H1 (cell line): ENCODE results near the gene SYNPO2L. TPM values are rescaled to one million over a fixed set of nuclear protein-coding genes. Genes with fewer than 3 reads are reported as not detected.
"Not testable (repeated sequence)": the region's sequence is repeated elsewhere in the genome, so short reads cannot be mapped to it uniquely, and the experiment has no call there.

Source experiments
- CTCF ChIA-PET: fragments of 300-600 bp; sonication (Branson Sonifier 250); formaldehyde crosslinking; loops from one replicate; lab custom pipeline; 2021; ENCODE audit not compliant: partially characterized antibody; lab: Charles Lee
- POLR2A ChIA-PET: fragments of 300-600 bp; sonication (Branson Sonifier 250); formaldehyde crosslinking; loops from one replicate; lab custom pipeline; 2021; ENCODE audit warnings: inconsistent platforms; ENCODE audit not compliant: partially characterized antibody; lab: Charles Lee
- DNase-seq, 2 experiments: peaks; one replicate each; pipeline versions ENCODE4 v3.0.0 to v3.0.0-alpha.2; 2010 to 2022; ENCODE audit warnings: low spot score in 2 of 2, low read depth in 1 of 2, mixed read lengths in 1 of 2
- FAIRE-seq: peaks from 2 replicates; lab custom pipeline; 2011; peaks lifted over from hg19 to GRCh38; lab: Jason Lieb, UNC
- H2AFZ ChIP-seq: 2 replicates; pipeline ENCODE4 v1.8.1; 2012; ENCODE audit warnings: low read length, inconsistent platforms
- H2AK5ac ChIP-seq: 2 replicates; pipeline ENCODE4 v1.6.1; 2013; ENCODE audit warnings: low read depth, low read length
- H2BK120ac ChIP-seq: replicated peaks from 2 replicates; pipeline ENCODE3; 2013; ENCODE audit warnings: low read depth, low read length, inconsistent platforms
- H2BK12ac ChIP-seq: 2 replicates; pipeline ENCODE4 v1.6.1; 2013; ENCODE audit warnings: low read depth, low read length
- H2BK15ac ChIP-seq: 2 replicates; pipeline ENCODE4 v1.6.1; 2013; ENCODE audit warnings: low read length
- H2BK20ac ChIP-seq: 2 replicates; pipeline ENCODE4 v1.6.1; 2013; ENCODE audit warnings: low read length
- H2BK5ac ChIP-seq: 2 replicates; pipeline ENCODE4 v1.6.1; 2013; ENCODE audit warnings: low read depth, low read length
- H3K14ac ChIP-seq: 2 replicates; pipeline ENCODE4 v1.6.1; 2013; ENCODE audit warnings: inconsistent platforms; ENCODE audit not compliant: insufficient read length
- H3K18ac ChIP-seq: 2 replicates; pipeline ENCODE4 v1.6.1; 2013; ENCODE audit warnings: low read length; ENCODE audit errors: extremely low read depth
- H3K23ac ChIP-seq: 2 replicates; pipeline ENCODE4 v1.6.1; 2013; ENCODE audit warnings: inconsistent platforms; ENCODE audit not compliant: insufficient read length
- H3K23me2 ChIP-seq: 2 replicates; pipeline ENCODE4 v1.6.1; 2013; ENCODE audit warnings: low read depth, low read length
- H3K27ac ChIP-seq: 2 replicates; pipeline ENCODE4 v1.6.1; 2011; ENCODE audit warnings: low read depth, low read length, inconsistent platforms
- H3K27me3 ChIP-seq, 4 experiments: replicated peaks in 1 of 4; 1 replicate in 1 of 4; 2 replicates in 3 of 4; pipeline versions ENCODE4 v1.6.1 to v1.8.1; 2011 to 2013; ENCODE audit warnings: low read length in 3 of 4, mild to moderate bottlenecking in 3 of 4, inconsistent platforms in 2 of 4, mixed read lengths in 2 of 4, moderate library complexity in 1 of 4; ENCODE audit not compliant: control insufficient read depth in 3 of 4, insufficient read depth in 3 of 4; ENCODE audit errors: extremely low read depth in 1 of 4
- H3K36me3 ChIP-seq, 4 experiments: 2 replicates each; pipeline versions ENCODE4 v1.6.1 to v1.8.1; 2011 to 2013; ENCODE audit warnings: mild to moderate bottlenecking in 4 of 4, low read length in 3 of 4, moderate library complexity in 2 of 4, control low read depth in 1 of 4, inconsistent platforms in 1 of 4; ENCODE audit not compliant: insufficient read depth in 4 of 4, control insufficient read depth in 2 of 4
- H3K4ac ChIP-seq: replicated peaks from 2 replicates; pipeline ENCODE3; 2013; ENCODE audit warnings: low read length, low read depth, mixed read lengths, inconsistent platforms; ENCODE audit not compliant: insufficient read length
- H3K4me1 ChIP-seq, 4 experiments: replicated peaks in 1 of 4; 1 replicate in 1 of 4; 2 replicates in 3 of 4; pipeline versions ENCODE4 v1.6.1 to v1.8.1; 2011 to 2013; ENCODE audit warnings: low read length in 3 of 4, inconsistent platforms in 2 of 4, mixed read lengths in 1 of 4; ENCODE audit not compliant: insufficient read depth in 4 of 4, control insufficient read depth in 3 of 4
- H3K4me2 ChIP-seq, 2 experiments: 2 replicates each; pipeline versions ENCODE4 v1.6.1 to v1.8.1; 2011 to 2013; ENCODE audit warnings: low read depth in 2 of 2, low read length in 2 of 2, control low read depth in 1 of 2, inconsistent platforms in 1 of 2, mild to moderate bottlenecking in 1 of 2; ENCODE audit not compliant: insufficient read depth in 1 of 2
- H3K4me3 ChIP-seq, 4 experiments: fragments of 200-600, 300-600 bp in 1 of 4; sonication (generic), shearing (Covaris generic), sonication (Bioruptor Twin) in 1 of 4; 2 replicates each; pipeline versions ENCODE4 v1.5.1 to v1.8.1; 2011 to 2016; ENCODE audit warnings: low read length in 4 of 4, low read depth in 3 of 4, control low read depth in 2 of 4, inconsistent platforms in 2 of 4, mild to moderate bottlenecking in 2 of 4, mixed read lengths in 1 of 4, moderate library complexity in 1 of 4; ENCODE audit not compliant: insufficient read depth in 2 of 4; ENCODE audit errors: extremely low read depth in 1 of 4
- H3K56ac ChIP-seq: replicated peaks from 2 replicates; pipeline ENCODE3; 2013; ENCODE audit warnings: low read depth, mild to moderate bottlenecking, mixed read lengths, low read length, inconsistent platforms; ENCODE audit not compliant: insufficient read length
- H3K79me1 ChIP-seq: 2 replicates; pipeline ENCODE4 v1.6.1; 2013; ENCODE audit warnings: low read depth, low read length, control low read depth
- H3K79me2 ChIP-seq, 2 experiments: 2 replicates each; pipeline versions ENCODE4 v1.6.1 to v1.8.1; 2012 to 2013; ENCODE audit warnings: low read length in 2 of 2, mild to moderate bottlenecking in 2 of 2, inconsistent platforms in 1 of 2; ENCODE audit not compliant: insufficient read depth in 2 of 2, control insufficient read depth in 1 of 2
- H3K9ac ChIP-seq, 4 experiments: replicated peaks in 1 of 4; 1 replicate in 1 of 4; 2 replicates in 3 of 4; pipeline versions ENCODE4 v1.6.1 to v1.8.1; 2011 to 2013; ENCODE audit warnings: low read depth in 3 of 4, low read length in 3 of 4, control low read depth in 2 of 4, mild to moderate bottlenecking in 2 of 4, moderate library complexity in 2 of 4, inconsistent platforms in 1 of 4; ENCODE audit errors: extremely low read depth in 1 of 4
- H3K9me3 ChIP-seq, 2 experiments: 2 replicates each; pipeline versions ENCODE4 v1.6.1 to v1.8.1; 2012 to 2013; ENCODE audit warnings: mild to moderate bottlenecking in 2 of 2, moderate library complexity in 2 of 2, control low read depth in 1 of 2, inconsistent platforms in 1 of 2, low read depth in 1 of 2, low read length in 1 of 2, mixed read lengths in 1 of 2; ENCODE audit not compliant: insufficient read depth in 2 of 2
- H4K20me1 ChIP-seq, 2 experiments: replicated peaks in 1 of 2; 2 replicates each; pipeline versions ENCODE3 to v1.8.1; 2011 to 2013; ENCODE audit warnings: inconsistent platforms in 2 of 2, low read length in 2 of 2, mild to moderate bottlenecking in 1 of 2; ENCODE audit not compliant: insufficient read depth in 2 of 2, control insufficient read depth in 1 of 2
- H4K5ac ChIP-seq: 2 replicates; pipeline ENCODE4 v1.6.1; 2013; ENCODE audit warnings: low read length, low read depth, mixed read lengths, inconsistent platforms; ENCODE audit not compliant: insufficient read length
- H4K8ac ChIP-seq: 2 replicates; pipeline ENCODE4 v1.8.0; 2013; ENCODE audit warnings: mild to moderate bottlenecking, moderate library complexity, low read length, inconsistent platforms; ENCODE audit not compliant: insufficient read depth; ENCODE audit errors: extremely low read depth
- H4K91ac ChIP-seq: replicated peaks from 2 replicates; pipeline ENCODE3; 2013; ENCODE audit warnings: low read length, mixed read lengths, inconsistent platforms; ENCODE audit not compliant: insufficient read length
- WGBS, 2 experiments: shearing (Covaris generic) in 1 of 2; methylation state at CpG; one replicate each; pipeline versions ENCODE4 v1.1.6 to v1.1.7; 2013 to 2015; ENCODE audit warnings: low lambda C conversion rate in 2 of 2, mixed read lengths in 2 of 2, inconsistent platforms in 1 of 2, low coverage in 1 of 2, missing lambda C conversion rate in 1 of 2; ENCODE audit not compliant: insufficient replicate concordance in 2 of 2, insufficient coverage in 1 of 2, insufficient read length in 1 of 2; ENCODE audit errors: extremely low coverage in 1 of 2, missing lambda C conversion rate in 1 of 2; 5-methylcytosine and 5-hydroxymethylcytosine counted together
- polyA plus RNA-seq, 7 experiments: library from polyadenylated mRNA; depleted of rRNA in 3 of 7; stranded (reverse) in 5 of 7; unstranded in 2 of 7; fragments of >200 nt in 5 of 7; fragments of 200-250 nt in 2 of 7; gene quantifications; 1 replicate in 5 of 7; 2 replicates in 1 of 7; 4 replicates in 1 of 7; pipeline versions ENCODE4 v1.2.1 to v1.2.3, GENCODE V29; 2011 to 2013; ENCODE audit warnings: missing spikeins in 2 of 7, mixed read lengths in 2 of 7
- total RNA-seq: library from RNA; stranded (reverse); fragmentation: NEBNext Ultra II Directional; extraction: Animal tissue kit (Norgen Biotek cat#: 25700); gene quantifications from 2 replicates; pipeline ENCODE4 v1.2.1, GENCODE V29; 2021

The SYNPO2L gene
- total and polyA plus RNA-seq, 2 of the 8 experiments (the other 6 are each of a cell fraction or from before 2014, with no cell fraction given), result 0.05 to 0.19 TPM

- not testable (repeated sequence) for DNase-seq, H3K36me3 ChIP-seq, FAIRE-seq, H3K23ac ChIP-seq, H3K27ac ChIP-seq, H4K91ac ChIP-seq, H2BK5ac ChIP-seq, H3K4ac ChIP-seq, H3K9me3 ChIP-seq, H3K18ac ChIP-seq, H3K4me3 ChIP-seq, H3K79me2 ChIP-seq, H2AFZ ChIP-seq, H3K56ac ChIP-seq, H2BK15ac ChIP-seq, H3K9ac ChIP-seq, H2BK120ac ChIP-seq, H3K14ac ChIP-seq, H2AK5ac ChIP-seq, H3K79me1 ChIP-seq, H4K8ac ChIP-seq, H2BK20ac ChIP-seq, H3K27me3 ChIP-seq, H3K4me1 ChIP-seq, H2BK12ac ChIP-seq, H3K4me2 ChIP-seq, H3K23me2 ChIP-seq, H4K5ac ChIP-seq, H4K20me1 ChIP-seq
- CTCF ChIA-PET, result interaction anchor here (0.9 to 1.6 kb wide), 2 partner anchors 18 to 20 kb away, joined by 3 to 5 read pairs; no protein-coding TSS in a partner anchor
- 88% methylated on average over 9 of the region's 10 CpGs; no CpG with 5 or more reads in 1 of the 2 experiments for WGBS, 2 experiments
- POLR2A ChIA-PET, result interaction anchor here (1.3 kb wide), 1 partner anchor 9 kb away, joined by 3 read pairs; no protein-coding TSS in a partner anchor
Measured at GRCh38 chr10:73663621-73664020, 7.8 kb upstream of the SYNPO2L start.

DNA sequence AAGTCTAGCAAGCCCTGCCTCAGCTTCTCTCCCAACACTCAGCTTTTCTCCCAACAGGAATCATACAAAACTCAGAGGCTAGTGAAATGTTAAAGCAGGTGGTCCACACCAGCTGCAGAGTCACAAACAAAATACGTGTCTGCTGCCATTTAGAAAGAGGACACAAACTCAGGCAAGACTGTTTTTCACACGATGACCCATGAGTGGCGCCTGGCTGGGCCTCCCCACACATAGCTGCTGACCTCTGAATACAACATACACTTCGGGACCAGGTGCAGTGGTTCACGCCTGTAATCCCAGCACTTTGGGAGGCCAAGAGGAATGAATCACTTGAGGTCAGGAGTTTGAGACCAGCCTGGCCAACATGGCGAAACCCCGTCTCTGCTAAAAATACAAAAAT is 6.9 kb upstream of the SYNPO2L start:
- not testable (repeated sequence) for H4K8ac ChIP-seq, H3K9ac ChIP-seq, H3K56ac ChIP-seq, H2BK12ac ChIP-seq, H3K79me2 ChIP-seq, H3K14ac ChIP-seq, H2BK5ac ChIP-seq, H2BK120ac ChIP-seq, H3K23ac ChIP-seq, H3K27me3 ChIP-seq, H2AK5ac ChIP-seq, H3K4me1 ChIP-seq, H3K4me3 ChIP-seq, H3K27ac ChIP-seq, H4K91ac ChIP-seq, H3K18ac ChIP-seq, DNase-seq, H3K79me1 ChIP-seq, H3K36me3 ChIP-seq, H2BK15ac ChIP-seq, H2AFZ ChIP-seq, H3K9me3 ChIP-seq, H4K20me1 ChIP-seq, FAIRE-seq, H3K4me2 ChIP-seq, H3K23me2 ChIP-seq, H3K4ac ChIP-seq, H2BK20ac ChIP-seq, H4K5ac ChIP-seq
- POLR2A ChIA-PET, result interaction anchor here (2.4 kb wide), 1 partner anchor 12 kb away, joined by 5 read pairs; no protein-coding TSS in a partner anchor
- CTCF ChIA-PET, result interaction anchor here (0.9 to 1.6 kb wide), 2 partner anchors 17 to 19 kb away, joined by 3 to 5 read pairs; no protein-coding TSS in a partner anchor
- WGBS, 2 experiments, result 85% methylated on average over 7 of the region's 7 CpGs; no CpG with 5 or more reads in 1 of the 2 experiments
